ENCODE data around the gene SLC9A6.
"Not testable (repeated sequence)": the region's sequence is repeated elsewhere in the genome, so short reads cannot be mapped to it uniquely, and the experiment has no call there.

SLC9A6 gene

DNA sequence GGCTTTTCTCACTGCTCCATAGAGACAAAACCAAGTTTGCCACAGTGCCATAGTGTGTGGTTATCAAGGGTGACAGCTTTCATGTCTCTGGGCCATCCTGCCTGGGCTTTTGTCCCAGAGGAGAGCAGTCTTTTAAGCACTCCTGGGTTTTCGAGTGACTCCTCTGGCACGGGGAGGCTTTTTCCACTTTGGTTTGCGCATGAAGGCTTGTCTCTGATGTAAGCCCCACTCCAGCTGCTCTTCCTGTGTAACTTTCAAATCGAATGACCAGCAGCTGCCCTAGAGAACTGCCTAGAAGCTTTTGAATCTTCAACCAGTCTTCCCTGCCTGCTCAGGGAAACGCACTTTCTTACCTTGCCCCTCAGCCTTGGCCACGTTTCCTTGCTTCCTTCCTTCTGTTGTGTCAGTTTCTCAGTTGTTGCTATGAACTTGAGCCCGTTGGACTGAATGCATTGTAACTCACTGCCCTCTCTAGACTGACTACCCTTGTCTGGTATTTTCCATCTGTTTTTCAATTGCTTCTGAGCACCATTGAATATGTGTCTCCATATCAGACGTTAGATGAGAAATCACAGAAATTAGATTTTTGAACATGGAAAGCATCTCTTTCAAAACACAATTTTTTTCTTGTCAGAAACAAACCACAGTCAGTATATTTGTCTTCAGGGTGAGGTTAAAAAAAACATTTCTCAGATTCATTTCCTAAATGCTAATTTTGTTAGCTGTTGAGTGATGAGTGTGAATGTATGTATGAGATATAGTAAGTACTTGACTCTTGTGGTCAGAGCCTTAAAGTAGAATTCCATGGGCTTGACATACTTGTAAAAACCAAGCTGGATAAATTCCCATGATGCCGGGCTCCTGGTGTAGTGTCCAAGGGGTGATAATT is 45.3 kb downstream of the SLC9A6 start:
- no peak for DNase-seq

DNA sequence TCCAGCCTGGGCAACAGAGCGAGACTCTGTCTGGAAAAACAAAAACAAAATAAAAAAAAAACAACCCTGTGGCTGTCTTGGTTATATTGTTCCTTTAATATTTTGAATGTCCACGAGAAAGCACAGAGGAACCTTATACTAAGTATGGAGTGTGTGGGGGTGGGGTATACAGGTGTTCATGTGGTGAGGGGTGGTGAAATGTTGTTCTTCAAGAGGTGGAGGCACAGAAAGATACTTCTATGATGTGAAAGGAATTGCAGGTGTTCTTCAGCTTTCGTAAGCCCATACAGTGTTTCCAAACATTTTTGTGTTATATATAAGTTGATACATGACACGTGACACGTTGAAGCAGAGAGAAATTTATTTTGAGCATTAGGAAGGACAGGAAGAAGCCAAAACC is 46.4 kb downstream of the SLC9A6 start:
- no peak for DNase-seq

DNA sequence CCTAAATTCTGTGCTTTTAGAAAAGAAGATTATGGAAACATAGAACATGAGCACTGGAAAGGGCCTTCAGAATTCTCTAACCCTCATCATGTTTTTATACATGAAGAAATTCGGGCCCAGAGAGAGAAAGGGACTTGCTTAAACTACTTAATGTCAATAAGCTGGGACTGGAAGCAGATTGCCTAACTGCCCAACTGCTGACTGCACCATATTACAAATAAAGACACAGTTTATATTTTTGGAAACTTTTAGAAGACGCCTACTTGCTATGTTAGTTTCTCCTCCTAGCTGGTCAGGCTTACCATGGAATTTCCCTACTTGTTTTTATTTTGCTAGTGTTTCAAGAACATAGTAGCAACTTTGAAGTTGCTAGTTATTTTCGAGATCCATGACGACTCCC is 47.1 kb downstream of the SLC9A6 start:
- DNase-seq = no peak

DNA sequence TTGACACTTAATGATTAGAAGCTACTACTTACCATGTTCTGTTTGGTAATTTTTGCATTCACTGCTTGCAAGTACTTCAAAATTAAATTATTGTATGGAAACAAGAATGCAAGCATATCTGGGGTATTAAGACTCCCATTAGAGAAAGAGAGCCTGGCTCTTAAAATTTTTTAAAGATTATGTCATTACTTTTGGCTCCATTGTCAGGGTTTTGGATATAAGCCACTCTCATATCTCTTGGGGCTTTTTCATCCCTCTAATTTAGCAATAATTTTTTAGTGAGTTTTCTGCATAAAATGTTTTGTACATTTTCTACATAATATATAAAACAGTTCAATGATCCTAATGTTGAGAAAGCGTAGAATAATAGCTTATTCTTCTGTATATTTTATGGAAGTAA is 49.4 kb downstream of the SLC9A6 start:
- no peak for DNase-seq

DNA sequence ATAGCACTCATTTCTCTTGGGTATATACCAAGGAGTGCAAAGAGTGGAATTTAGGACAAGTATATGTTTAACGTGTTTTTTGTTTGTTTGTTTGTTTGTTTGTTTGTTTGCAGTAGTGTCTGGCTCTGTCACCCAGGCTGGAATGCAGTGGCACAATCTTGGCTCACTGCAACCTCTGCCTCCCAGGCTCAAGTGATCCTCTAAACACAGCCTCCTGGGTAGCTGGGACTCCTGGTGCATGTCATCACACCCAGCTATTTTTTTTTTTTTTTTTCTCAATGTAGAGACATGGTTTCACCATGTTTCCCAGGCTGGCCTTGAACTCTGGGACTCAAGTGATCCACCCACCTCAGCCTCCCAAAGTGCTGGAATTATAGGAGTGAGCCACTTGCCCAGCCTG is 50.4 kb downstream of the SLC9A6 start:
- DNase-seq = no peak

DNA sequence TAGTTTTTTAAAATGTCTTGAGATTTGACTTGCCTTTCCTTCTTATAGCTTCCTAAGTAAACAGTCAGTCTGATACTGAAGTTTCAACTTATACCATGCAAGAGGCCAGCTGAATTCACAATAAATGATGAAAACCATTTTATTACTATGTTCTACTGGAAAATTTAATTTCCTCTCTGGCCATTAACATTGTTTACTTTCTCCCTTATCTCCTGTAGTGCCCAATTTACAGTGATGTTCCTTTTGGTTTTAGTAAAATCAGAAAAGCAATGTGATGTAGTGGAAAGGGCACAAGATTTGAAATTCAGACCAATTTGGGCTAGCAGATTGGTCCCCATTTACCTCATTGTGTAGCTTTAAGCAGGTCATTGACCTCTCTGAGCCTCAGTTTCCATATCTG is 54.2 kb downstream of the SLC9A6 start:
- no peak for DNase-seq

DNA sequence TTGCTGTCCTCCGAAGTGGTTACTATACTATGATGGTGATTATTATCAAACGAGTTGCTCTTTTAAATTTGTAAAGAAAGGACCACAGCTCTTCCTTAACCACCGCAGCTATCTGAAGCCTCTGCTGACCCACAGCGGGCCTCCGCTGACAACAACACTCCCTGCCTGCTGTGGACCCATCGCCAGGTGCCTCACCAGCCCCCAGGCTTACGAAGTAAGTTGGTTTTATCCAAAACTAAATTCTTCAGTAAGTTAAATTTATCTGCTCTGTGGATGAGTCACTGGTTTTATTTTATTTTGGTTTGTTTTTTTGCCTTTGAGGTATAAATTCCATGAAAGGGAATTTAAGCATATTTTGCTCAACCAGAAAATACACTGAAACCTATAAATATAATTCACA is 54.7 kb downstream of the SLC9A6 start:
- DNase-seq = no peak

DNA sequence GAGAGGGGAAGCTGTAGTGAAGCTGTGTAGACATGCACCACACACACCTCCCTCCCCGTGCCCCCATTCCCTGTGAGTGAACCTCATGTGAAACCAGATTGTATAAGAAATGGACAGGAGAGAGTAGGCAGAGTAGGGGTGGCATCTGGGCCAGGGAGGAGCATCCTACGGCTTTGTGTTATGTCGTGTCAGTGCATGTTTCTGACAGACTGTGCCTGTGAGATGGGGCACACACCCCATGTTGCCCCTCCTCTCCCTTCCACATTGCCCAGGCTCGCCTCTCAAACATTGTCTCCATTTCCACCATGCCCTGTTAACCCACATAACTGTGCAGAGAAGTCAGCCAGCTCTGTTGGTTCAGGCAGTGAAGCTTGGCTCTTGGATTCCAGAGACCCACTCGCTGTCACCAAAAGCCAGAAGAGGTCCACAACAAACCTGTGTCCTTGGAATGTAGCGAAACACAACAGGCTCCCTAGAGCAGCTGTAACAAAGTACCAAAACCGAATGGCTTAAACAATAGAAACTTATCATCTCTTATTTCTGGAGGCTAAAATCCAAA is 56.1 kb downstream of the SLC9A6 start:
- no peak for DNase-seq

DNA sequence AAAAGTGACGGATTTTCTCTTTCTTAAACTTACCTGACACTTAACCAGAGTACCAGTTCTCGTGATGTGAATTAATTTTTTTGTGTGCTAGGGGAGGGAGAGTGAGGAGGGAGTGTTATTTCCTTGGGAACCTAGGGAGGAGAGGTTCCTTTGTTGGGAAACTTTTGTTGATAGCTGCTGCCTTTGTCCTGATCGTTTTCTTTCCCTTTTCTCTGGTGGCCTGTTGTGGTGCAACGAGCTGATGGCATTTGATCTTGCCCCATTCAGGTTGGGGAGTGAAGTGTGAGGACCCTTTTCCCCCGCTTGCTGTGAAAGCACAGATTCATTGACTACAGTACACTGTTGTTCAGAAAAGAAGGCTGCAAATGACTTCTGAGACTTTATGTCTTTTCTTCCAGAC is 59.8 kb downstream of the SLC9A6 start:
- no peak for DNase-seq

DNA sequence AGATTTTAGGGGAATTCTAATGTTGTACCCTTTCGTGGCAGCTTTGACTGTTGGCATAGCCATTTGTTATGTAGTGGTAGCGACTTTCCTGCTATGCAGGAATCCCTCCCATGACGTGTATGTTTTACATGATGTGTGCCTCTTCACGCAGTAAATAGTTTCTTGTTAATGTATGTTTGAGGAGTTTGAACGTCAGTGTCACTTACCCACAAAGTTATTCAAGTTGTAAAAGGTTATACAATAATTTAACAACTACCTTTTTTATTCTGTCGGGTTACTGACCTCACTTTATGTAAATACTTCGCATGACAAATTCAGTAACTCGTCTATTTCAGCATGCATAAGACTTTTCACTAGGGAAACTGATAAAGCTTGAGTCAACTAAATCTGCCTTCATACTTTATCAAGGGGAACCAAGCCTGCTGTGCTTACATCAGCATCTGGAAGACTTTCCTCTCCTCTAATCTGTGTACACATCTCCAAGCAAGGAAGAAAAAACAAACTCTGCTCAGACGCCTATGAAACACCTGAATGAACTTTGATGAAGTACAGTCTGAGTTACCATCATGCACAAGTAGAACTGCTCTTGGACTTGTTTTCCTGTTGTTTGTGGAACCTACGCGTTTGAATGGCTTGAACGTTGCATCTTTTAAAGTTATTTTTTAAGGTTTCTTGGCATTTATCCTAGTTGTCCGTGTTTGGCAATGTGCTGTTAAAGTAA is 61.2 kb downstream of the SLC9A6 start:
- DNase-seq = no peak

DNA sequence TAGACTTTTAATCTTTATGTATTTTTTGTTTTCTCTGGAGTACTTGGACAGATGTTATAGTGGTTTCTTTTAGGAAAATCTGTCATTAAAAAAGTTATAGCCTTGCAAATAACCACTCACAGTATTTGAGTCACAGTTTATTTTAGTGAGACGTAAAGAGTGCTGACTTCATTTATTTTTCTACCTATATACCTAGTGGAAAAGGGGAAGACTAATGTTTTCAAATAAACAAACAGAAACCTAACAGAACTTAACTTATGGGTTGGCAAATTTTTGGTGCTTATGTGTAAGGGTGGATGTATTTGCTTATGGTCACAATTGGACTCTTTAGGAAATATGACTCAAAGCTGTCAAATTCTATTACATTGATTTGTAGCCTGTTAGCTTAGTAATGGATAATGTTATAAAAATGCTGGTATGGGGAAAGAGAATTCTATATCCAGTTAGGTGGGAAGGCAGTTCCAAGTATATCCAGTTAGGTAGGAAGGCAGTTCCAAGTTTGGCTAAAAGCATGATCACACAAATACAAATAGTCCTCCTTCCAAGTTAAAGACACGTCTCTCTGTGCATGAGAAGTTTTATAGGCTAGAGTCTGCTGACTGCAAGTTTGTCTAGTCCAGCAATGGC is 61.9 kb downstream of the SLC9A6 start:
- no peak for DNase-seq

DNA sequence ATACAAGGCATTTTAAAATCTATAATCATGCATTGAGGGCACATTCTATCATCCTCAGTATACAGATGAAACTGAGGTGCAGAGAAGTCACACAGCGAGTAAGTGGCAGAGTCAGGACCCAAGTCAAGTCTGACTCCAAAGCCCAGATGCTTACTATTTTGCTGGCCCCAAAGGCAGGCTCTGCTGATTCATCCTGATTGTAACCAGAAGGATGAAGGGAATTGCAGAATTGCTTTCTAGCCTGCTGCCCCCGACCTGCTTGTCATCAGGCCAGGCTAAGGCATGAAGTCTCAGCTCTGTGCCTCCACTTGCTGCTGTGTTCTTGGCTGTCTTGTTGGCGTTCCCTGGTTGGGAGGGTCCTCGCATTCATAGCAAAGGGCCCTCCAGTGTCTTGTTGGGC is 62.7 kb downstream of the SLC9A6 start:
- DNase-seq = no peak

DNA sequence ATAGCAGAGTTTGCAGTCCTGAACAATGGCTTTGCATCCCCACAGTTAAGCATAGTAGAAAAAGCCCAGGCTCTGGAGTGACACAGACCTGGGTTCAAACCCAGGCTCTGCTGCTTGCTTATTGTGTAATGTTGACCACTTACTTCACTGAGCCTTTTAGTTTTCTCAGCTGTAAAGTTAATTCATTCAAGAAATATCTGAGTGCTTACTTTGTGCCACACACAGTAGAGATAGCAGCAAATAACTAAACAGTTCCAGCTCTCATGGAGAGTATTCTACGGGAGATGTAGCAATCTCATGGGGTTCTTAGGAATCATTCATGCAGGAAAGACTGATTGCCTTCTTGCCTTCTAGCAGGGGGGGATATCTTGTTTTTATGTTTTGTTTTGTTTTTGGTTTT is 63.2 kb downstream of the SLC9A6 start:
- DNase-seq = no peak

DNA sequence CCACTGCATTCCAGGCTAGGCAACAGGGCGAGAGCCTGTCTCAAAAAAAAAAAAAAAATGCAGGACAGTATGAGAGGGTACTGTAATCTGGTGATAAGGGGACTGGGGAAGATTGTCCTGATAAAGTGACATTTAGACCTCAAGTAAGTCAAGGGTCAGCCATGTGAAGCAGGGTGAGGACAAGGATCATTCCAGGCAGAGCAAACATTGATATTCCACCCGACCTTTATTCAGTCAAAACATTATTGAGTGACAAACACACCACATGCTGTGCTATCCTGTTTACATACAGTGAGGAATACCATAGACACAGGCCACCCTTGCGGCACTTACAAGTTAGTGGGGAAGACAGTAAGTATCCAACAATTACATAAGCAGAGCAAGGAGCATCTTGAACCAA is 64.4 kb downstream of the SLC9A6 start:
- DNase-seq = no peak

DNA sequence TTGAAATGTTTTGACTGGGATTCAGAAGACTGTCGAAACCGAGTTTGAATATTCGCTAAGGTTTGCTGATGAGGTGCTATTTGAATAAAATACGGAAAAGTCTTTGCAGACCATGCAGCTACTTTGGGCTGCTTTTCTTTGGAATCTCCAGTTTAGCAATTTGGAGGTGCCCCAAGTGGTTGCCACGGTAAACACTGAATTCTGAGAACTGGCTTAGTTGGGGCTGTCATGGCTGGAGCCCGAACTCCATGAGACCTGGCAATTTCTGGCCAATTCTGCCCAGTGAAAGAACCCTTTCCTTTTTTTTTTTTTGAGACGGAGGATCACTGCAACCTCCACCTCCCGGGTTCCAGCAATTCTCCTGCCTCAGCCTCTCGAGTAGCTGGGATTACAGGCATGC is 65.6 kb downstream of the SLC9A6 start:
- not testable (repeated sequence) for DNase-seq

DNA sequence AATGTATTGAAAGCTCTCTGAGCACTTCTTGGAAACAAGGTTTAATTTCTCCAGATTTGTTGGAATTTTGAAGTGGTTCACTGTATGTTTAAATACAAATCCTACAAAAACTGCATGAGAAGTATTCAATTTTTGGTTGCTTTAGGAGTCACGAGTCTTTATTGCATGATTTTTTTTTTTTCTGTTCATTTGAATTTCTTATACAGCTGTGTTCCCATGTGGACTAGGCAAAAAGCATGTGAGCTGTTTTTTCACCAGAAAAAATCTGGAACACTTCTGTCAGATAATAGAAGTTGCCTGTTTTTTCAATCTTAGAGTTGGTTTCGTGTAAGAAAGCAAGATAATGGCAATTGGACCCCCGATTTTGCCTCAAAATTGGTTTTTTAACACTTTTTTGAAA is 66.4 kb downstream of the SLC9A6 start:
- DNase-seq = no peak

DNA sequence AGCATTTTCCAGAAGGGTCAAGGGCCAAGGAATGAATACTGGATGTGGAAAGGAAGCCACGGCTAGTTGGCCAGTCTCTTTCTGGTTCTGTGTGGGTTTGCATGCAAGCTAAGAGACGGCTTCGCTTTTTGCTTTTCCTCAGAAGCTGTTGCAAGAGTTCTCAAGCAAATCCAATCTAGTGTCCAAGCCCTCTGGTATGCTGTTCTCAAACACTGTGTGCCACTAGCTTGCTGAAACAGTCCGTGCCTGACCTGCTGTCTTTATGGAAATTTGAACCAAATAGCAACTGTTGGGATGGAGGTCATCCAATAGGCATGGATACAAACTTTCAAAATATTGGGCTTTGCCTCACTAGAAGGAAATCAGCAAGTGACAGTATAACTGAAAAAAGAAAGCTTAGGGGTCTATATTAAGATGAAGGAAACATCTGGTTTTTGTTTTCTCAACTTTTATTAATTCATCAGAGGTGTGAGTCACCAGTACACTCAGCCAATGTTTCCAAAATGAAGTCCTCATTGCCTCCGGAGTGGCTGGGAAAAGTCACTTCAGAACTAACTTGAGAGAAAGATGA is 70.5 kb downstream of the SLC9A6 start:
- DNase-seq = no peak

DNA sequence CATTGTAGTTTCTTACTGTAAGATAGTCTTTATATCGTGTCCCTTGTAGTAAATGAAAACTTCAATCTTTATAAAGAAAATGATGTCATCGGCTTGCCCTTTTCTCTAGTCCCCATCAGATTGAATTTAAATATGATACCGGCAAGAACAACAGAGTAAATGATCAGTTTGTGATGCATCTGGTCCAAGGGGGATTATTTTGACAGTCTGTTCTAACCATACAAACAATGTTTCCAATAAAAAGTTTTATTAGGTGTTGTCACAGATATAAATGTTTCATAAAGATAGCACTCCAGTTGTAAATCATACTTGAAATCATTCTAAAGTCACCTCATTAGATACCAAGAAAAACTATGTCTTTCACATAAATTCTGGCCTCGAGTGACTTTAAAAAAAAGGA is 72.3 kb downstream of the SLC9A6 start:
- no peak for DNase-seq

DNA sequence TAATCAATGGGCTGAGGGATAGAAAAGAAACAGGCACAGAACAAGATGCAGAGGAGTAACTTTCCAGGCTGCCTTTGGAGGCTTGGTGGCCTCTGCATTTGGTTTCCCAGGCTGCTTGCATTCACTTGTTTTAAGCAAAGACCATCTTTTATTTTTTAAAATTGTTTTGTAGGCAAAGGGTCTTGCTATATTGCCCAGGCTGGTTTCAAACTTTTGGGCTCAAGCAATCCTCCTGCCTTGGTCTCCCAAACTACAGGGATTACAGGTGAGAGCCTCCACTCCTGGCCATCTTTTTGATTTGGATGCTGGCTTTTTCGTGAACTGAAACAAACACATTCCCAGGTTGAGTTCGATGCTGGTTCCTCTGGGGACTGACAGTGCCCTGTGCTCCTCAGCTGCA is 74.1 kb downstream of the SLC9A6 start:
- no peak for DNase-seq

DNA sequence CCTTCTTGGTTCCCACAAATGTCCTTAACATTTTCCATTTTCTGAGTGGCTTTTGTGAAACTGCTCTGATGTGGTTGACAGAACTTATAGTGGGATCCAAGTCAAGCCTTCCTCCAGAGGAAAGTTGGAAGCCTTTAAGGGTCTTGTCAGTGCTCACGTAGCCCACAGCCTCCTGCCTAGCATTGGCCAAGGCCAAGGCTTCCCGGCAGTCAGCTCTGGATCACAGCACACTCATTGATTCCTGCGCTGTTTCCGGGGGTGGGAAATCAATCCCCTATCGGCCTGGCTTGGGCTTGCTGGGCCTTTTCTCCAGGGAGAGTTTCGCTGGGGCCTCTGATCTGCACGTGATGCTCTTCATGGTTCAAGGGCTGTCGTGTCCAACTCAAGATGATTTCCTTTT is 76.1 kb downstream of the SLC9A6 start:
- DNase-seq = no peak

DNA sequence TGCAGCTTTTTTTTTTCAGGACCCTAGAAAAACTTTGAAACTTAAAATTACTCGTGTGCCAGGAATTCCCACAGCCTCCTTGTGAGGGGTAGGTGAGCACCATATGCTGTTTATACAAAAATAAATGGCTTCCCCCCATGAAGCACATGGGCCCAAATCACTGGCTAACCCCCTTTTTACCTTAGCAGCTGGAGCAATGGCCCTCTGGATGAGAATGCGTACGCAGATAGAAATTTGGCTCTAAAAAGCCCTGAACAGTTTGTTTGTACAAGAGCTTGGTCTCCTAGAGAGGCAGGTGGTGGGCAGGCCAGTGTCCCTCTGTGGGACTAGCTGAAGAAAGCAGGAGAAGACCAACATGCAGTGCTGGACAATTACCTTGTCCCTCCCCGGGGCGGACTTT is 76.5 kb downstream of the SLC9A6 start:
- DNase-seq = no peak

DNA sequence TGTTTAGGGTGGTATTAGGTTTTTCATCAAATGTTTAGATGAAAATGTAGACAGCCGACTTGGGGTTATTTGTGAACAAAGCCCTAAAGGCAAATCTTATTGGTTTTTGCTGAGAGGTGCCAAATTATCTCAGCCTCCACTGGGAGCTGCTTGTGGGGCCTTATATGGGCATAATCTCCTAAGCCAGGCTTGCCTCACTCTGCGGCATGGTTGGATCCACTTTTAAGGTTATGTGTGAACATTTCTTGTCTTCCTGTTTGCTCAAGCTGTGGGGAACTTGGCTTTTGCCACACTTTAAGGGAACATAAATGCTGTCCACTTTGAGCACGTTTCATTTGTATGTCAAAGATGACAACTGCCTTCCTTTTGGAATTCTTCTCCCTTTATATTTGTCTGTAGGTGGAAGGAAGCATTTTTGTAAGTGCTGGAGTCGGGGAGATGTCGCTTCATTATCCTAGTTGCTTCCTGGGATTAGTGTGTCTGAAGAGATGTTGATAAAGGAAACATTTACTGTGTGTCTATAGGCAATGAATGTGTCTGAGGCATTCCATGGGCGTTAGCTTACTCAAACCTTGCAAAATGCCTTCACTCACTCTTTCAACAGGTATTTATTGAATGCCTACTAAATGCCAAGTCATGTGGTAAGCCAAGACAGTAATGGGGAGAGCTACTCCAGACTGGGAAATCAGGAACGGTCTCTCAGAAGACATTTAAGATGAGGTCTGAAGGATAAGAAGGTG is 78.3 kb downstream of the SLC9A6 start:
- no peak for DNase-seq

DNA sequence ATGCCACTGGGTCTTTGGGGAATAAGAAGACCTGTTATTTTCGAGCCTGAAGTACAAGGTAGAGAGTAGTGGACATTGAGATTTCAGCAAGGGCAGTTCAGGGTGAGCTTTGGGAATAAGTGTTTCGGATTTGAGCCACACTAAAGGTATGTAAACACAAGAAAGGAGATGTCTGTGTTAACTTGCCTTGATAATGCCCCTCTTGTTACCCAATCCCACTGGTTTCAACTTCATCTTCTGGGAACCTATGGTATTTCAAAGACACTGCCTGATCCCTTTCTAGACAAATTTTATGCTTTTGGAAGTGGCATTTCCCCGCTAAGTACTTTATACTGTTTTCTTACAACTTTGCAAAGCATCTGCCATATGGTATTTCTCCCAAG is 79.4 kb downstream of the SLC9A6 start:
- DNase-seq = no peak

Measured in NCI-H446 (cell line).